H9 (cell line): ENCODE data around the gene RTN1. TPM values are rescaled to one million over a fixed set of nuclear protein-coding genes. Genes with fewer than 3 reads are reported as not detected.

Experiments
- DNase-seq: peaks from one replicate; pipeline ENCODE4 v3.0.0-alpha.2; 2017
- H2AFZ ChIP-seq: one replicate; pipeline ENCODE4 v1.6.1; 2013; ENCODE audit warnings: mild to moderate bottlenecking, low read length, control low read depth, moderate library complexity
- H2AK5ac ChIP-seq: 2 replicates; pipeline ENCODE4 v1.6.1; 2013; ENCODE audit warnings: low read length, control low read depth, mixed read lengths; ENCODE audit not compliant: insufficient read length
- H2BK120ac ChIP-seq: one replicate; pipeline ENCODE4 v1.6.1; 2013; ENCODE audit warnings: low read depth, mild to moderate bottlenecking, low read length, control low read depth, inconsistent platforms; ENCODE audit not compliant: poor library complexity, severe bottlenecking
- H2BK12ac ChIP-seq: 2 replicates; pipeline ENCODE4 v1.6.1; 2013; ENCODE audit warnings: low read length, control low read depth, mixed read lengths, low read depth; ENCODE audit not compliant: insufficient read length
- H2BK15ac ChIP-seq: 2 replicates; pipeline ENCODE4 v1.6.1; 2013; ENCODE audit warnings: low read depth, low read length, control low read depth
- H2BK20ac ChIP-seq: one replicate; pipeline ENCODE4 v1.6.1; 2013; ENCODE audit warnings: low read depth, mild to moderate bottlenecking, low read length, control low read depth, inconsistent platforms; ENCODE audit not compliant: poor library complexity, severe bottlenecking
- H2BK5ac ChIP-seq: 2 replicates; pipeline ENCODE4 v1.6.1; 2013; ENCODE audit warnings: low read length, control low read depth, mixed read lengths; ENCODE audit not compliant: insufficient read length
- H3K14ac ChIP-seq: 2 replicates; pipeline ENCODE4 v1.6.1; 2013; ENCODE audit warnings: low read length, control low read depth; ENCODE audit not compliant: insufficient read depth
- H3K18ac ChIP-seq: 2 replicates; pipeline ENCODE4 v1.6.1; 2013; ENCODE audit warnings: low read depth, mild to moderate bottlenecking, mixed read lengths, low read length, control low read depth; ENCODE audit not compliant: insufficient read length
- H3K23ac ChIP-seq: 2 replicates; pipeline ENCODE4 v1.6.1; 2013; ENCODE audit warnings: low read length, control low read depth, mixed read lengths, low read depth; ENCODE audit not compliant: insufficient read length
- H3K23me2 ChIP-seq: 2 replicates; pipeline ENCODE4 v1.6.1; 2013; ENCODE audit warnings: low read depth, mild to moderate bottlenecking, mixed read lengths, low read length, control low read depth; ENCODE audit not compliant: insufficient read length, poor library complexity, severe bottlenecking
- H3K27ac ChIP-seq: 2 replicates; pipeline ENCODE4 v1.5.1; 2013; ENCODE audit warnings: low read length, control low read depth, mixed read lengths, low read depth; ENCODE audit not compliant: insufficient read length
- H3K27me3 ChIP-seq: 2 replicates; pipeline ENCODE4 v1.6.1; 2013; ENCODE audit warnings: low read length, control low read depth, inconsistent platforms; ENCODE audit not compliant: insufficient read depth
- H3K4ac ChIP-seq: 2 replicates; pipeline ENCODE4 v1.6.1; 2013; ENCODE audit warnings: low read depth, mild to moderate bottlenecking, control low read depth, inconsistent platforms, low read length, moderate library complexity
- H3K4me1 ChIP-seq: 2 replicates; pipeline ENCODE4 v1.6.1; 2013; ENCODE audit warnings: low read length, control low read depth, inconsistent platforms; ENCODE audit not compliant: insufficient read depth
- H3K4me2 ChIP-seq: 2 replicates; pipeline ENCODE4 v1.6.1; 2013; ENCODE audit warnings: low read length, control low read depth, mixed read lengths; ENCODE audit not compliant: insufficient read length, insufficient read depth
- H3K56ac ChIP-seq: 2 replicates; pipeline ENCODE4 v1.6.1; 2013; ENCODE audit warnings: low read depth, mild to moderate bottlenecking, mixed read lengths, low read length, control low read depth; ENCODE audit not compliant: insufficient read length
- H3K79me1 ChIP-seq: 2 replicates; pipeline ENCODE4 v1.6.1; 2013; ENCODE audit warnings: low read depth, mild to moderate bottlenecking, moderate library complexity, low read length, control low read depth, inconsistent platforms; ENCODE audit not compliant: insufficient read depth, poor library complexity, severe bottlenecking
- H3K79me2 ChIP-seq: 2 replicates; pipeline ENCODE4 v1.6.1; 2013; ENCODE audit warnings: low read length, control low read depth, inconsistent platforms; ENCODE audit not compliant: insufficient read depth
- H3K9ac ChIP-seq: 2 replicates; pipeline ENCODE4 v1.6.1; 2013; ENCODE audit warnings: low read length, control low read depth, mixed read lengths; ENCODE audit not compliant: insufficient read length; ENCODE audit errors: extremely low read depth
- H3K9me3 ChIP-seq: one replicate; pipeline ENCODE4 v1.6.1; 2013; ENCODE audit warnings: low read depth, low read length, inconsistent platforms; ENCODE audit not compliant: control insufficient read depth
- H3T11ph ChIP-seq: one replicate; pipeline ENCODE4 v1.6.1; 2013; ENCODE audit warnings: mild to moderate bottlenecking, low read length, control low read depth, inconsistent platforms
- H4K20me1 ChIP-seq: one replicate; pipeline ENCODE4 v1.6.1; 2013; ENCODE audit not compliant: control insufficient read depth, insufficient read length, insufficient read depth
- H4K5ac ChIP-seq: 2 replicates; pipeline ENCODE4 v1.6.1; 2013; ENCODE audit warnings: low read depth, mild to moderate bottlenecking, mixed read lengths, low read length, control low read depth; ENCODE audit not compliant: insufficient read length
- H4K8ac ChIP-seq: replicated peaks from 2 replicates; pipeline ENCODE4 v1.6.1; 2013; ENCODE audit warnings: low read length, control low read depth, mixed read lengths, low read depth; ENCODE audit not compliant: insufficient read length
- H4K91ac ChIP-seq: 2 replicates; pipeline ENCODE4 v1.6.1; 2013; ENCODE audit warnings: low read depth, mild to moderate bottlenecking, moderate library complexity, mixed read lengths, low read length, control low read depth; ENCODE audit not compliant: insufficient read length
- H3K27ac Mint-ChIP-seq, 3 experiments: 2 replicates in 2 of 3; 3 replicates in 1 of 3; pipeline ENCODE4 v1.8.0; 2020 to 2021; ENCODE audit warnings: mixed read lengths in 3 of 3, mild to moderate bottlenecking in 1 of 3, moderate library complexity in 1 of 3
- H3K27me3 Mint-ChIP-seq: 2 replicates; pipeline ENCODE4 v1.8.0; 2021; ENCODE audit warnings: low read depth, mild to moderate bottlenecking, moderate library complexity, mixed read lengths
- H3K36me3 Mint-ChIP-seq, 3 experiments: 2 replicates in 2 of 3; 3 replicates in 1 of 3; pipeline ENCODE4 v1.8.0; 2020 to 2021; ENCODE audit warnings: low read depth in 3 of 3, mixed read lengths in 3 of 3; ENCODE audit not compliant: insufficient read depth in 1 of 3
- H3K4me1 Mint-ChIP-seq, 2 experiments: 2 replicates each; pipeline ENCODE4 v1.8.0; 2020; ENCODE audit warnings: mixed read lengths in 2 of 2
- H3K4me3 Mint-ChIP-seq, 2 experiments: 2 replicates in 1 of 2; 3 replicates in 1 of 2; pipeline ENCODE4 v1.8.0; 2020 to 2021; ENCODE audit warnings: mild to moderate bottlenecking in 2 of 2, mixed read lengths in 2 of 2, moderate library complexity in 1 of 2
- H3K9me3 Mint-ChIP-seq, 2 experiments: 2 replicates in 1 of 2; 3 replicates in 1 of 2; pipeline ENCODE4 v1.8.0; 2020; ENCODE audit warnings: mild to moderate bottlenecking in 2 of 2, mixed read lengths in 2 of 2, moderate library complexity in 1 of 2
- CTCF ChIP-seq: fragments of 200-600 bp; sonication (generic); conservative IDR thresholded peaks from 3 replicates; pipeline ENCODE4 v1.8.0; 2021; ENCODE audit warnings: antibody characterized with exemption, mild to moderate bottlenecking
- WGBS: extraction: QIAGEN DNeasy Blood & Tissue Kit; methylation state at CpG from one replicate; pipeline ENCODE4 v1.1.7; 2013; ENCODE audit warnings: missing lambda C conversion rate, low lambda C conversion rate, mixed read lengths; ENCODE audit not compliant: insufficient read length; ENCODE audit errors: extremely low coverage; 5-methylcytosine and 5-hydroxymethylcytosine counted together
- total RNA-seq: library from RNA; stranded (reverse); gene quantifications from 2 replicates; pipeline ENCODE4 v1.2.1, GENCODE V29; 2021

RTN1 gene
- total RNA-seq, 1 experiment from 2014 or later, result 1.8 TPM

GRCh38 chr14:59705866-59706265, 164.7 kb downstream of the RTN1 start:
- TF ChIP-seq CTCF, result no peak
- WGBS, result no CpG with 5 or more reads among the region's 4 CpGs
- H3K4me1 Mint-ChIP-seq, result no peaks in the 10 kb centered on the region

More at GRCh38 chr14:59705866-59706265, 164.7 kb downstream of the RTN1 start:
- H3K4me2 ChIP-seq, result no peak overlapping the region
- H3K9ac ChIP-seq, result no peak overlapping the region
- no peak overlapping the region for H2BK20ac ChIP-seq
- Mint-ChIP-seq H3K4me3 (no peak overlapping the region), H3K9me3 (peaks cover 12 to 13% of the 10 kb centered on the region in 2 experiments), H3K27me3 (no peaks in the 10 kb centered on the region; the same call in 1 of the 2 replicates), H3K36me3 (peaks cover 2 to 10% (median 3%) of the 10 kb centered on the region in 3 experiments; a peak in 4 of 7 replicates), H3K27ac (no peak overlapping the region)
- H2BK120ac ChIP-seq, result no peak overlapping the region
- no peak overlapping the region for H3K14ac ChIP-seq
- no peaks in the 10 kb centered on the region for H3K23me2 ChIP-seq
- no peak overlapping the region for H3K4ac ChIP-seq
- no peak overlapping the region for H3K18ac ChIP-seq
- H3T11ph ChIP-seq, result no peak overlapping the region
- no peaks in the 10 kb centered on the region for H4K20me1 ChIP-seq
- no peak overlapping the region for H2BK5ac ChIP-seq
- H3K79me1 ChIP-seq, result no peaks in the 10 kb centered on the region
- no peak overlapping the region for H4K8ac ChIP-seq
- no peak overlapping the region for H2AFZ ChIP-seq
- H3K9me3 ChIP-seq, result no peaks in the 10 kb centered on the region
- no peak for DNase-seq
- H3K56ac ChIP-seq, result no peak overlapping the region
- H4K5ac ChIP-seq, result no peak overlapping the region
- no peak overlapping the region for H4K91ac ChIP-seq
- H3K79me2 ChIP-seq, result no peaks in the 10 kb centered on the region
- H2AK5ac ChIP-seq, result no peak overlapping the region
- no peak overlapping the region for H2BK15ac ChIP-seq
- no peaks in the 10 kb centered on the region for H3K4me1 ChIP-seq
- no peaks in the 10 kb centered on the region for H3K27me3 ChIP-seq
- H3K23ac ChIP-seq, result no peak overlapping the region
- H3K27ac ChIP-seq, result no peak overlapping the region
- H2BK12ac ChIP-seq, result no peak overlapping the region
